HG03039 (cell line): Measurements from ENCODE around the gene EAF2.
A peak's percentile ranks its signal among the peaks of the same experiment; 100 is the strongest.

Experiments
- ATAC-seq: cut with Tn5 transposase; IDR thresholded peaks from one replicate; pipeline ENCODE4 v1.9.1; 2021; ENCODE audit warnings: mild to moderate bottlenecking, moderate library complexity; ENCODE audit not compliant: unreplicated experiment

Gene EAF2

GRCh38 chr3:121834671-121835464 lies at the start of gene EAF2, which contains the start of gene IQCB1:
Gene EAF2 (plus strand): TSS chr3:121835209. CDS start chr3:121835286, 77 bp downstream.
Gene IQCB1 (minus strand): TSS chr3:121835060. CDS start chr3:121828960, 6,100 bp downstream.
- ATAC-seq, result peak; percentile 98

GRCh38 chr3:121786485-121786884 lies 48.5 kb upstream of the EAF2 start:
- no peak for ATAC-seq

GRCh38 chr3:121793078-121793477 lies 41.9 kb upstream of the EAF2 start:
- ATAC-seq, result no peak

GRCh38 chr3:121794264-121794983 lies 40.6 kb upstream of the EAF2 start:
- ATAC-seq, result no peak

- no peak for ATAC-seq
These were observed 38.0 kb upstream of the EAF2 start for GRCh38 chr3:121796970-121797369.

- ATAC-seq, result no peak
These were observed 34.1 kb upstream of the EAF2 start for GRCh38 chr3:121800906-121801305.

GRCh38 chr3:121803771-121804320 lies 31.2 kb upstream of the EAF2 start:
- no peak for ATAC-seq

GRCh38 chr3:121809249-121809648 lies 25.8 kb upstream of the EAF2 start:
- ATAC-seq, result peak; percentile 94

- no peak for ATAC-seq
These were observed 17.3 kb upstream of the EAF2 start for GRCh38 chr3:121817753-121818152.

GRCh38 chr3:121818578-121818977 lies 16.4 kb upstream of the EAF2 start:
- ATAC-seq, result no peak

- no peak for ATAC-seq
These were observed 15.8 kb upstream of the EAF2 start for GRCh38 chr3:121819236-121819635.

- no peak for ATAC-seq
These were observed 13.4 kb upstream of the EAF2 start for GRCh38 chr3:121821421-121822199.

- no peak for ATAC-seq
These were observed 12.0 kb upstream of the EAF2 start for GRCh38 chr3:121822973-121823372.

GRCh38 chr3:121834157-121834670 lies 795 bp upstream of the EAF2 start:
- no peak for ATAC-seq

- peak; percentile 16 for ATAC-seq
These were observed 424 bp downstream of the EAF2 start for GRCh38 chr3:121835465-121835801.

GRCh38 chr3:121836064-121836463 lies 1.1 kb downstream of the EAF2 start:
- ATAC-seq, result no peak

- no peak for ATAC-seq
These were observed 1.5 kb downstream of the EAF2 start for GRCh38 chr3:121836481-121836880.

GRCh38 chr3:121839962-121840361 lies 5.0 kb downstream of the EAF2 start:
- ATAC-seq, result no peak

- no peak for ATAC-seq
These were observed 9.9 kb downstream of the EAF2 start for GRCh38 chr3:121844892-121845291.

GRCh38 chr3:121852256-121852655 lies 17.2 kb downstream of the EAF2 start:
- no peak for ATAC-seq

- no peak for ATAC-seq
These were observed 20.5 kb downstream of the EAF2 start for GRCh38 chr3:121855555-121855954.
